ENCODE results near the gene ALPK3. TPM values are rescaled to one million over a fixed set of nuclear protein-coding genes. Genes with fewer than 3 reads are reported as not detected.

The ALPK3 gene
- total RNA-seq, 1 donor from 2014 or later, result 118 TPM

Other genes starting within 250 kb of the ALPK3 start
- 6.4 TPM for gene ZSCAN2, start 216.3 kb upstream of the ALPK3 start, total RNA-seq
- gene WDR73, start 163.1 kb upstream of the ALPK3 start, total RNA-seq, result 10.5 TPM
- 1.3 TPM for gene NMB, start 159.2 kb upstream of the ALPK3 start, total RNA-seq
- gene SEC11A, start 101.2 kb upstream of the ALPK3 start, total RNA-seq, result 94.6 TPM
- 20.0 TPM for gene ZNF592, start 68.8 kb upstream of the ALPK3 start, total RNA-seq
- 0.50 TPM for gene SLC28A1, start 67.3 kb downstream of the ALPK3 start, total RNA-seq
- gene PDE8A, start 164.5 kb downstream of the ALPK3 start, total RNA-seq, result 14.9 TPM

All from left ventricle myocardium superior (tissue), 1 donor.